PFSK-1 (cell line): ENCODE results near the gene SUMO3.

Experiments used
- POLR2AphosphoS5 ChIP-seq: IDR thresholded peaks from 2 replicates; pipeline ENCODE4 v1.6.1; 2012; ENCODE audit warnings: low read depth, mild to moderate bottlenecking, control low read depth, low read length, moderate library complexity
- SIN3A ChIP-seq: IDR thresholded peaks from 2 replicates; pipeline ENCODE4 v1.6.1; 2012; ENCODE audit warnings: mild to moderate bottlenecking, low read length, moderate library complexity, borderline replicate concordance; ENCODE audit not compliant: insufficient read depth
- TAF1 ChIP-seq: IDR thresholded peaks from 2 replicates; pipeline ENCODE4 v1.6.1; 2012; ENCODE audit warnings: low read length, control low read depth, borderline replicate concordance; ENCODE audit not compliant: insufficient read depth
- TF ChIP-seq, protein P1 (sequence below), 2 experiments: IDR thresholded peaks; 2 replicates each; pipeline versions ENCODE4 v1.6.1 to v1.8.0; 2011 to 2012; ENCODE audit warnings: low read depth in 2 of 2, low read length in 2 of 2, control low read depth in 1 of 2, inconsistent platforms in 1 of 2, mild to moderate bottlenecking in 1 of 2, moderate library complexity in 1 of 2; ENCODE audit not compliant: insufficient read depth in 1 of 2

DNA sequence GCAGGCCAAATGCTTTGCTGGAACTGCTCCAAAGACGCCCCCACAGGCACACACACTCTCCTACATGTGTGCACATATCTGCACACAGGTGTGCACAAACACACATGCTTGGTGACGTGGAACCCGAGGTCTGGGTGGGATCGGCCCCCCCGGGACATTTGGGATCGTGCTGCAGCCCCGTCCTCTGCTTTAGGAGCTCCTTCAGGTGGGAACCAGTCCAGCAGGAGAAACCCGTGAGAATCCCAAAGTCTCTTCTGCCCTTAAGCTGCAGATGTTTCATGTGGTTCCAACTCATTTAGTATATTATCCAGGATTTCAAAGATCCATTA lies 54.8 kb downstream of the SUMO3 start:
- TF ChIP-seq, protein P1, sequence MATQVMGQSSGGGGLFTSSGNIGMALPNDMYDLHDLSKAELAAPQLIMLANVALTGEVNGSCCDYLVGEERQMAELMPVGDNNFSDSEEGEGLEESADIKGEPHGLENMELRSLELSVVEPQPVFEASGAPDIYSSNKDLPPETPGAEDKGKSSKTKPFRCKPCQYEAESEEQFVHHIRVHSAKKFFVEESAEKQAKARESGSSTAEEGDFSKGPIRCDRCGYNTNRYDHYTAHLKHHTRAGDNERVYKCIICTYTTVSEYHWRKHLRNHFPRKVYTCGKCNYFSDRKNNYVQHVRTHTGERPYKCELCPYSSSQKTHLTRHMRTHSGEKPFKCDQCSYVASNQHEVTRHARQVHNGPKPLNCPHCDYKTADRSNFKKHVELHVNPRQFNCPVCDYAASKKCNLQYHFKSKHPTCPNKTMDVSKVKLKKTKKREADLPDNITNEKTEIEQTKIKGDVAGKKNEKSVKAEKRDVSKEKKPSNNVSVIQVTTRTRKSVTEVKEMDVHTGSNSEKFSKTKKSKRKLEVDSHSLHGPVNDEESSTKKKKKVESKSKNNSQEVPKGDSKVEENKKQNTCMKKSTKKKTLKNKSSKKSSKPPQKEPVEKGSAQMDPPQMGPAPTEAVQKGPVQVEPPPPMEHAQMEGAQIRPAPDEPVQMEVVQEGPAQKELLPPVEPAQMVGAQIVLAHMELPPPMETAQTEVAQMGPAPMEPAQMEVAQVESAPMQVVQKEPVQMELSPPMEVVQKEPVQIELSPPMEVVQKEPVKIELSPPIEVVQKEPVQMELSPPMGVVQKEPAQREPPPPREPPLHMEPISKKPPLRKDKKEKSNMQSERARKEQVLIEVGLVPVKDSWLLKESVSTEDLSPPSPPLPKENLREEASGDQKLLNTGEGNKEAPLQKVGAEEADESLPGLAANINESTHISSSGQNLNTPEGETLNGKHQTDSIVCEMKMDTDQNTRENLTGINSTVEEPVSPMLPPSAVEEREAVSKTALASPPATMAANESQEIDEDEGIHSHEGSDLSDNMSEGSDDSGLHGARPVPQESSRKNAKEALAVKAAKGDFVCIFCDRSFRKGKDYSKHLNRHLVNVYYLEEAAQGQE (IDR thresholded peaks at IDR 0.05; ENCODE audit: insufficient read depth in 1 of 2, low read depth in 2 of 2, low read length in 2 of 2) = no peak
- TF ChIP-seq SIN3A (no peak), POLR2AphosphoS5 (no peak), TAF1 (no peak)
